ENCODE data around the gene FARP1.

DNA sequence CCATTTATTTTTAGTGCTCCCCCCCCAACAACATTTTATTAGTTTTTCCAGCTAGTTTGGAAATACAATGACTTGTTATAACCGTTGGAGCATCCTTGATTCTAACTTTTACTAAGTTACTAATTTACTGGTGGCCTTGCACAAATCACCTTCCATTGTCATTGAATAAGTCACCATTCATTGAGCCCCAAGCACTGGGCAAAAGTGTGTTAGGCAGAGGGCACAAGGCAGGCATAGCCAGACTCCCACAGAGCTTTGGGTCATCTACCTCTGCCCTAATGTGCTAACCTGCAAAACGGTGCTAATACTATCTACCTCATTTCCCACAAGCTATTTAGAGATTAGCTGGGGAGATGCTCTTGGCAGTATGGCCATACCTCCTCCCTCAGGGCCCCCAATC is 120.9 kb downstream of the FARP1 start:
- TF ChIP-seq POLR2A (IDR thresholded peaks at IDR 0.05), result no peak
- TF ChIP-seq CTCF (IDR thresholded peaks at IDR 0.05), result no peak

All from body of pancreas (tissue), 4 donors.